ENCODE results near the gene SDCCAG8. TPM values are rescaled to one million over a fixed set of nuclear protein-coding genes. Genes with fewer than 3 reads are reported as not detected.

SDCCAG8 gene
- total RNA-seq, 1 donor from 2014 or later = 24.5 TPM

GRCh38 chr1:243313635-243314536 lies 58.0 kb downstream of the SDCCAG8 start:
- no peak overlapping the region for H3K27ac Mint-ChIP-seq (ENCODE audit: unreplicated experiment)
- no peak overlapping the region for H3K4me3 Mint-ChIP-seq (ENCODE audit: unreplicated experiment)
- H3K4me3 ChIP-seq (ENCODE audit: insufficient read depth, low read depth, low read length) = no peak overlapping the region
- H3K27ac ChIP-seq (ENCODE audit: low read depth, low read length) = no peak overlapping the region
- H3K4me2 ChIP-seq (ENCODE audit: low read length) = no peak overlapping the region
- H3K9me3 Mint-ChIP-seq (ENCODE audit: unreplicated experiment) = peaks cover 6% of the 10 kb centered on the region
- H3K9me3 ChIP-seq (ENCODE audit: insufficient read depth, low read depth, low read length) = no peaks in the 10 kb centered on the region
- no peak for TF ChIP-seq CTCF (IDR thresholded peaks at IDR 0.05; ENCODE audit: insufficient read depth, low read depth, low read length)
- TF ChIP-seq EZH2 (IDR thresholded peaks at IDR 0.05; ENCODE audit: insufficient read depth, low read length) = no peak
- DNase-seq (ENCODE audit: low read depth) (no peak), FAIRE-seq (no peak)
- H3K27me3 ChIP-seq (ENCODE audit: insufficient read depth, low read length) = no peaks in the 10 kb centered on the region
- H3K4me1 ChIP-seq (ENCODE audit: insufficient read depth, low read length) = peaks cover 2% of the 10 kb centered on the region
- H2AFZ ChIP-seq (ENCODE audit: low read depth, low read length) = no peak overlapping the region
- H3K79me2 ChIP-seq (ENCODE audit: insufficient read depth, low read length) = peaks cover 5% of the 10 kb centered on the region
- no peak overlapping the region for H3K9ac ChIP-seq (ENCODE audit: low read length)
- H4K20me1 ChIP-seq (ENCODE audit: insufficient read depth, low read length) = peaks cover 4% of the 10 kb centered on the region
- H3K36me3 Mint-ChIP-seq (ENCODE audit: low read depth, unreplicated experiment) = peaks cover 10% of the 10 kb centered on the region
- peaks cover 13% of the 10 kb centered on the region for H3K4me1 Mint-ChIP-seq (ENCODE audit: low read depth, unreplicated experiment)
- peaks cover 21% of the 10 kb centered on the region for H3K36me3 ChIP-seq (ENCODE audit: insufficient read depth, low read length)
- no peaks in the 10 kb centered on the region for H3K27me3 Mint-ChIP-seq (ENCODE audit: low read depth, unreplicated experiment)

GRCh38 chr1:243315455-243315854 lies 59.6 kb downstream of the SDCCAG8 start:
- H3K79me2 ChIP-seq (ENCODE audit: insufficient read depth, low read length) = peaks cover 5% of the 10 kb centered on the region
- H3K27ac Mint-ChIP-seq (ENCODE audit: unreplicated experiment) = no peak overlapping the region
- DNase-seq (ENCODE audit: low read depth) = peak; percentile 32
- peaks cover 20% of the 10 kb centered on the region for H3K36me3 ChIP-seq (ENCODE audit: insufficient read depth, low read length)
- peaks cover 4% of the 10 kb centered on the region for H4K20me1 ChIP-seq (ENCODE audit: insufficient read depth, low read length)
- H3K4me1 Mint-ChIP-seq (ENCODE audit: low read depth, unreplicated experiment) = peaks cover 18% of the 10 kb centered on the region
- H3K4me3 Mint-ChIP-seq (ENCODE audit: unreplicated experiment) = no peak overlapping the region
- H2AFZ ChIP-seq (ENCODE audit: low read depth, low read length) = no peak overlapping the region
- H3K27me3 ChIP-seq (ENCODE audit: insufficient read depth, low read length) = no peaks in the 10 kb centered on the region
- TF ChIP-seq CTCF (IDR thresholded peaks at IDR 0.05; ENCODE audit: insufficient read depth, low read depth, low read length) = no peak
- TF ChIP-seq EZH2 (IDR thresholded peaks at IDR 0.05; ENCODE audit: insufficient read depth, low read length) = no peak
- no peak overlapping the region for H3K27ac ChIP-seq (ENCODE audit: low read depth, low read length)
- peaks cover 6% of the 10 kb centered on the region for H3K9me3 Mint-ChIP-seq (ENCODE audit: unreplicated experiment)
- peak overlapping the region; percentile 27 for H3K4me2 ChIP-seq (ENCODE audit: low read length)
- no peak overlapping the region for H3K9ac ChIP-seq (ENCODE audit: low read length)
- FAIRE-seq = no peak
- no peak overlapping the region for H3K4me3 ChIP-seq (ENCODE audit: insufficient read depth, low read depth, low read length)
- H3K9me3 ChIP-seq (ENCODE audit: insufficient read depth, low read depth, low read length) = no peaks in the 10 kb centered on the region
- H3K27me3 Mint-ChIP-seq (ENCODE audit: low read depth, unreplicated experiment) = no peaks in the 10 kb centered on the region
- peaks cover 2% of the 10 kb centered on the region for H3K4me1 ChIP-seq (ENCODE audit: insufficient read depth, low read length)
- peaks cover 13% of the 10 kb centered on the region for H3K36me3 Mint-ChIP-seq (ENCODE audit: low read depth, unreplicated experiment)

GRCh38 chr1:243315893-243316292 lies 60.1 kb downstream of the SDCCAG8 start:
- H3K4me3 ChIP-seq (ENCODE audit: insufficient read depth, low read depth, low read length) = no peak overlapping the region
- Mint-ChIP-seq H3K9me3 (ENCODE audit: unreplicated experiment) (peaks cover 6% of the 10 kb centered on the region), H3K4me3 (ENCODE audit: unreplicated experiment) (peak overlapping the region; percentile 71), H3K27me3 (ENCODE audit: low read depth, unreplicated experiment) (no peaks in the 10 kb centered on the region), H3K27ac (ENCODE audit: unreplicated experiment) (no peak overlapping the region), H3K4me1 (ENCODE audit: low read depth, unreplicated experiment) (peaks cover 18% of the 10 kb centered on the region), H3K36me3 (ENCODE audit: low read depth, unreplicated experiment) (peaks cover 13% of the 10 kb centered on the region)
- H3K79me2 ChIP-seq (ENCODE audit: insufficient read depth, low read length) = peaks cover 5% of the 10 kb centered on the region
- peak overlapping the region; percentile 27 for H3K4me2 ChIP-seq (ENCODE audit: low read length)
- H3K27ac ChIP-seq (ENCODE audit: low read depth, low read length) = no peak overlapping the region
- FAIRE-seq (no peak), DNase-seq (ENCODE audit: low read depth) (no peak)
- H2AFZ ChIP-seq (ENCODE audit: low read depth, low read length) = no peak overlapping the region
- peaks cover 20% of the 10 kb centered on the region for H3K36me3 ChIP-seq (ENCODE audit: insufficient read depth, low read length)
- no peak for TF ChIP-seq EZH2 (IDR thresholded peaks at IDR 0.05; ENCODE audit: insufficient read depth, low read length)
- no peak for TF ChIP-seq CTCF (IDR thresholded peaks at IDR 0.05; ENCODE audit: insufficient read depth, low read depth, low read length)
- H3K9ac ChIP-seq (ENCODE audit: low read length) = no peak overlapping the region
- peaks cover 2% of the 10 kb centered on the region for H3K4me1 ChIP-seq (ENCODE audit: insufficient read depth, low read length)
- no peaks in the 10 kb centered on the region for H3K9me3 ChIP-seq (ENCODE audit: insufficient read depth, low read depth, low read length)
- no peaks in the 10 kb centered on the region for H3K27me3 ChIP-seq (ENCODE audit: insufficient read depth, low read length)
- H4K20me1 ChIP-seq (ENCODE audit: insufficient read depth, low read length) = peaks cover 4% of the 10 kb centered on the region

Measured in astrocyte (in vitro differentiated cells and primary cell).